Activated naive CD8-positive, alpha-beta T cell treated with anti-CD3 and anti-CD28 coated beads for 36 hours (primary cell): Measurements from ENCODE around the gene IRGM. TPM values are rescaled to one million over a fixed set of nuclear protein-coding genes. Genes with fewer than 3 reads are reported as not detected.
A peak's percentile ranks its signal among the peaks of the same experiment; 100 is the strongest.
"Not testable (repeated sequence)": the region's sequence is repeated elsewhere in the genome, so short reads cannot be mapped to it uniquely, and the experiment has no call there.

Experiments used
- DNase-seq: peaks from one replicate; pipeline ENCODE4 v3.0.0; 2021
- H3K27ac Mint-ChIP-seq: one replicate; pipeline ENCODE4 v1.8.0; 2022; ENCODE audit warnings: mild to moderate bottlenecking, moderate library complexity, mixed read lengths
- H3K27me3 Mint-ChIP-seq: one replicate; pipeline ENCODE4 v1.8.0; 2022; ENCODE audit warnings: mild to moderate bottlenecking, mixed read lengths
- H3K36me3 Mint-ChIP-seq: one replicate; pipeline ENCODE4 v1.8.0; 2021; ENCODE audit warnings: mild to moderate bottlenecking, mixed read lengths
- H3K4me1 Mint-ChIP-seq: one replicate; pipeline ENCODE4 v1.8.0; 2021; ENCODE audit warnings: mixed read lengths
- H3K4me3 Mint-ChIP-seq: one replicate; pipeline ENCODE4 v1.8.0; 2022; ENCODE audit warnings: mild to moderate bottlenecking, moderate library complexity, mixed read lengths
- H3K9me3 Mint-ChIP-seq: one replicate; pipeline ENCODE4 v1.8.0; 2022; ENCODE audit warnings: mixed read lengths
- total RNA-seq, 2 experiments: library from RNA; stranded (reverse); gene quantifications; one replicate each; pipeline ENCODE4 v1.2.3, GENCODE V29; 2021

Gene IRGM
- 1 to 10 TPM; 2.5 to 2.9 TPM for total RNA-seq

- Mint-ChIP-seq H3K4me3 (peak within 1 kb of the TSS; percentile 80), H3K4me1 (peaks cover 22% of the 10 kb centered on the region), H3K27ac (peak within 1 kb of the TSS; percentile 92)
- DNase-seq, H3K36me3 Mint-ChIP-seq, H3K27me3 Mint-ChIP-seq, H3K9me3 Mint-ChIP-seq: not testable (repeated sequence)
Measured at GRCh38 chr5:150846308-150846653, at the start of gene IRGM. TSS of gene IRGM (plus strand) at chr5:150846521. CDS start at chr5:150848124, 1,603 bp downstream.

DNA sequence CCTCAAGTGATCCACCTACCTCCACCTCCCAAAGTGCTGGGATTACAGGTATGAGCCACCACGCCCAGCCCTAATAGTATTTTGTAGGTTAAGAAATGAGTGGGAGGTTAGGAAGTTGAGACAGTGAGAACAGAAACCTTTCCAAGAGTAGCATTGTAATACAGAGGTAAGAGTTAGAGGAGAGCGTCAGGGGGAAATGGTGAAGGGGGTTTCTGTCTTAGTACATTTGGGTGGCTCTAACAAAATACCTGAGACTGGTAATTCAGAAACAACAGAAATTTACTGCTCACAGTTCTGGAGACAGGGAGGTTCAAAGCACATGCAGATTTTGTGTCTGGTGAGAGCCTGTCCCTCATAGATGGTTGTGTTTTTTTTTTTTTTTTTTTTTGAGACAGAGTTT, 48.9 kb upstream of the IRGM start:
- Mint-ChIP-seq H3K27ac (no peak overlapping the region), H3K27me3 (peaks cover 7% of the 10 kb centered on the region), H3K4me1 (peaks cover 20% of the 10 kb centered on the region), H3K4me3 (no peak overlapping the region), H3K36me3 (peaks cover 16% of the 10 kb centered on the region), H3K9me3 (peaks cover 2% of the 10 kb centered on the region)
- no peak for DNase-seq

- DNase-seq, result no peak
- H3K4me1 Mint-ChIP-seq, result peaks cover 19% of the 10 kb centered on the region
- H3K4me3 Mint-ChIP-seq, result no peak overlapping the region
- peaks cover 6% of the 10 kb centered on the region for H3K36me3 Mint-ChIP-seq
- no peaks in the 10 kb centered on the region for H3K9me3 Mint-ChIP-seq
- H3K27me3 Mint-ChIP-seq, result peaks cover 10% of the 10 kb centered on the region
- no peak overlapping the region for H3K27ac Mint-ChIP-seq
Measured at GRCh38 chr5:150801117-150801927, 45.0 kb upstream of the IRGM start.

GRCh38 chr5:150804388-150804787, 41.9 kb upstream of the IRGM start:
- H3K36me3 Mint-ChIP-seq, result no peaks in the 10 kb centered on the region
- no peak overlapping the region for H3K4me3 Mint-ChIP-seq
- no peaks in the 10 kb centered on the region for H3K9me3 Mint-ChIP-seq
- no peak for DNase-seq
- peaks cover 11% of the 10 kb centered on the region for H3K27me3 Mint-ChIP-seq
- no peak overlapping the region for H3K27ac Mint-ChIP-seq
- peaks cover 12% of the 10 kb centered on the region for H3K4me1 Mint-ChIP-seq

DNA sequence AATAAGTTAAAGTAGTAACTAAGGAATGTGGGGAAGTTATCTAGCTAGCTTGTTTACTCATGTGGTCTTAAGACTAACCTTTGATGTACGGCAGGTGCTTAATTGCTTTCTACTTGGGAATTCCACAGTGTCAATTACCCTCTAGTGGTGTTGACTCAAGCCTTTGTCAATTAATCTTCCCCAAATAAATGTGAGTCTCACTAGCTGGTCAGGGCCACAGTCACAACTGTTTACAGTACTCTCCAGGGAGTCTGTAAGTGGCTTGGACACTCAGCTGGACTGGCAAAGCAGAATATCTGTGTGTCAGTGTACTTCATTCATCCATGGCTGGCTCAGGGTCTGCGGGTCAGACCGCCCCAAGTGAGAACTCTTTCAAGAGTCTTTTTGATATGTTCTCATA, 37.0 kb upstream of the IRGM start:
- Mint-ChIP-seq H3K36me3 (no peaks in the 10 kb centered on the region), H3K27me3 (peaks cover 8% of the 10 kb centered on the region)

DNA sequence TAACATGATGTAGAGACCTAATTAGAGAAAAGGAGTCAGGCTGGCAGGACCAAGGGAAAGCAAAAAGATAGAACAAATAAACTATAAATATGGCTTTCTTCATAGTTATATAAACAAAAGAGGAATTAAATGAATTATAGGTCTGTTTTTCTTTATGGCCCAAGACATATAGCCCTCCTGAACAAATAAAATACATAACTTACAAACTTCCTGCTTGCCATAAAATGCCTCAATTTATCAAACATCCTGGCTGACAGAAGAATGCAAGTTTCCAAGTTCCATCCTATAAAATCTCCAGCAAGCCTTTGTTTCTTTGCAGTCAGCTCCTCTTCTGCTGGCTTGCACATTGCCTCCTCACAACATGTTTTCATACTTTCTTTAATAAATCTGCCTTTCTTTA, 31.3 kb upstream of the IRGM start:
- Mint-ChIP-seq H3K4me1 (peaks cover 3% of the 10 kb centered on the region), H3K36me3 (no peaks in the 10 kb centered on the region), H3K27ac (no peak overlapping the region), H3K9me3 (peaks cover 12% of the 10 kb centered on the region), H3K4me3 (no peak overlapping the region), H3K27me3 (peaks cover 4% of the 10 kb centered on the region)
- DNase-seq, result no peak

More for the DNA sequence above, 37.0 kb upstream of the IRGM start:
- Mint-ChIP-seq H3K4me1 (peaks cover 5% of the 10 kb centered on the region), H3K4me3 (no peak overlapping the region), H3K27ac (no peak overlapping the region), H3K9me3 (no peaks in the 10 kb centered on the region)
- DNase-seq, result no peak

DNA sequence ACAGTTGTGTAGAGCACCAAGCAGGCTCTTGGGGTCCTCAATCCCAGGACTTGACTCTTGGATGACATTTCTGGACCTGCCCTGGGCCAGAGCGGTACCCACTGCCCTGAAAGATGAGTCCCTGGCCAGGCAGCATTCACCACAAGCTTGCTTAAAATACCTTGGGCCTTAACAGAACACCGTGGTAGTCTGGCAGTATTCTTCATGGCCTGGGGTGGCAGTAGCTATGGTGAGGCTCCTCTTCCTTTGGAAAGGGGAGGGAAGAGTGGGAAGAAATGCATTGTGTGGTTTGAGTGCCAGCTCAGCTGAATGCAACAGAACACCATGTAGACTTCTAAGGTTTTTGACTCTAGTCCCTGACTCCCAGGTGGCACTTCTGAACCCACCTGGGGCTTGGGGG, 29.4 kb upstream of the IRGM start:
- Mint-ChIP-seq H3K4me3 (no peak overlapping the region), H3K9me3 (peaks cover 14% of the 10 kb centered on the region), H3K27ac (no peak overlapping the region), H3K4me1 (peaks cover 3% of the 10 kb centered on the region), H3K27me3 (peaks cover 4% of the 10 kb centered on the region), H3K36me3 (no peaks in the 10 kb centered on the region)
- DNase-seq, result no peak

GRCh38 chr5:150829744-150830143, 16.6 kb upstream of the IRGM start:
- Mint-ChIP-seq H3K36me3 (no peaks in the 10 kb centered on the region), H3K27me3 (peaks cover 4% of the 10 kb centered on the region), H3K27ac (no peak overlapping the region), H3K9me3 (peaks cover 28% of the 10 kb centered on the region), H3K4me1 (no peaks in the 10 kb centered on the region), H3K4me3 (no peak overlapping the region)
- no peak for DNase-seq

DNA sequence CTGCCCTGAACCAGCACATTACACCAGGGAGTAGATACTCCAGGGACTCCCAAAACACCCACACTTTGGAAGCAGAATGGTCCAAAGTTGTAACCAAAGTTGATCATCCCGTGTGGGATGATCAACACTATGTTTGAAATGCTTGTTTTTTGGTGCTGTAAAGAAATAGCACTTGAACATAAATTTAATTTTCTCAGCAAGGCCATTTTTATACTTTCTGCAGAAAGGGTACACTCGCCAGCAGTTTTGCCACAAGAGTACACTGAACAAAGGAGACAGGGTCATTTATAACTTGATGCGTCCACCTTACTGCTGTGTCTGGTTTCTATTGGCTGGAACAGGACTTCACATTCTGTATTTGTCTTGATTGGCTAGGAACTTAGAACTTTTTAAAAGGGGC, 14.5 kb upstream of the IRGM start:
- H3K27ac Mint-ChIP-seq, DNase-seq, H3K36me3 Mint-ChIP-seq, H3K27me3 Mint-ChIP-seq, H3K4me3 Mint-ChIP-seq, H3K4me1 Mint-ChIP-seq: not testable (repeated sequence)
- peaks cover 28% of the 10 kb centered on the region for H3K9me3 Mint-ChIP-seq

- H3K4me1 Mint-ChIP-seq, result no peaks in the 10 kb centered on the region
- no peaks in the 10 kb centered on the region for H3K36me3 Mint-ChIP-seq
Measured at GRCh38 chr5:150836064-150836463, 10.3 kb upstream of the IRGM start.

GRCh38 chr5:150836703-150837102, 9.6 kb upstream of the IRGM start:
- H3K4me3 Mint-ChIP-seq, result no peak overlapping the region
- no peaks in the 10 kb centered on the region for H3K36me3 Mint-ChIP-seq
- no peak overlapping the region for H3K27ac Mint-ChIP-seq
- H3K9me3 Mint-ChIP-seq, result peaks cover 9% of the 10 kb centered on the region
- H3K4me1 Mint-ChIP-seq, result no peaks in the 10 kb centered on the region
- no peak for DNase-seq
- H3K27me3 Mint-ChIP-seq, result no peaks in the 10 kb centered on the region

More at GRCh38 chr5:150836064-150836463, 10.3 kb upstream of the IRGM start:
- no peak overlapping the region for H3K27ac Mint-ChIP-seq
- no peak overlapping the region for H3K4me3 Mint-ChIP-seq
- H3K27me3 Mint-ChIP-seq, result no peaks in the 10 kb centered on the region
- no peak for DNase-seq
- H3K9me3 Mint-ChIP-seq, result peaks cover 12% of the 10 kb centered on the region

- H3K9me3 Mint-ChIP-seq, H3K27me3 Mint-ChIP-seq, H3K27ac Mint-ChIP-seq, DNase-seq, H3K36me3 Mint-ChIP-seq, H3K4me3 Mint-ChIP-seq: not testable (repeated sequence)
- H3K4me1 Mint-ChIP-seq, result peaks cover 22% of the 10 kb centered on the region
Measured at GRCh38 chr5:150845185-150845859, 999 bp upstream of the IRGM start.

GRCh38 chr5:150846654-150847333, 473 bp downstream of the IRGM start:
- peak overlapping the region; percentile 92 for H3K27ac Mint-ChIP-seq
- peaks cover 4% of the 10 kb centered on the region for H3K9me3 Mint-ChIP-seq
- peak; percentile 63 for DNase-seq
- peak overlapping the region; percentile 80 for H3K4me3 Mint-ChIP-seq
- peaks cover 22% of the 10 kb centered on the region for H3K4me1 Mint-ChIP-seq
- no peaks in the 10 kb centered on the region for H3K36me3 Mint-ChIP-seq
- no peaks in the 10 kb centered on the region for H3K27me3 Mint-ChIP-seq

GRCh38 chr5:150847334-150847695, 994 bp downstream of the IRGM start:
- DNase-seq, result no peak
- peaks cover 4% of the 10 kb centered on the region for H3K9me3 Mint-ChIP-seq
- no peak overlapping the region for H3K4me3 Mint-ChIP-seq
- H3K36me3 Mint-ChIP-seq, result no peaks in the 10 kb centered on the region
- peak overlapping the region; percentile 92 for H3K27ac Mint-ChIP-seq
- no peaks in the 10 kb centered on the region for H3K27me3 Mint-ChIP-seq
- H3K4me1 Mint-ChIP-seq, result peaks cover 23% of the 10 kb centered on the region

DNA sequence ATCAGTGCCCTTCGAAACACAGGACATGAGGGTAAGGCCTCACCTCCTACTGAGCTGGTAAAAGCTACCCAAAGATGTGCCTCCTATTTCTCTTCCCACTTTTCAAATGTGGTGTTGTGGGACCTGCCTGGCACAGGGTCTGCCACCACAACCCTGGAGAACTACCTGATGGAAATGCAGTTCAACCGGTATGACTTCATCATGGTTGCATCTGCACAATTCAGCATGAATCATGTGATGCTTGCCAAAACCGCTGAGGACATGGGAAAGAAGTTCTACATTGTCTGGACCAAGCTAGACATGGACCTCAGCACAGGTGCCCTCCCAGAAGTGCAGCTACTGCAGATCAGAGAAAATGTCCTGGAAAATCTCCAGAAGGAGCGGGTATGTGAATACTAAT, 1.9 kb downstream of the IRGM start:
- no peak overlapping the region for H3K27ac Mint-ChIP-seq

More for the DNA sequence above, 1.9 kb downstream of the IRGM start:
- no peaks in the 10 kb centered on the region for H3K27me3 Mint-ChIP-seq
- peaks cover 4% of the 10 kb centered on the region for H3K9me3 Mint-ChIP-seq
- DNase-seq, result no peak
- H3K36me3 Mint-ChIP-seq, result no peaks in the 10 kb centered on the region
- H3K4me3 Mint-ChIP-seq, result no peak overlapping the region
- peaks cover 27% of the 10 kb centered on the region for H3K4me1 Mint-ChIP-seq
